Ecto neural progenitor cell (in vitro differentiated cells): Measurements from ENCODE around the gene LRP1.

ENCODE experiments used
- DNase-seq: peaks from one replicate; pipeline ENCODE4 v3.0.0-alpha.2; 2018; ENCODE audit warnings: low spot score

The LRP1 gene

DNA sequence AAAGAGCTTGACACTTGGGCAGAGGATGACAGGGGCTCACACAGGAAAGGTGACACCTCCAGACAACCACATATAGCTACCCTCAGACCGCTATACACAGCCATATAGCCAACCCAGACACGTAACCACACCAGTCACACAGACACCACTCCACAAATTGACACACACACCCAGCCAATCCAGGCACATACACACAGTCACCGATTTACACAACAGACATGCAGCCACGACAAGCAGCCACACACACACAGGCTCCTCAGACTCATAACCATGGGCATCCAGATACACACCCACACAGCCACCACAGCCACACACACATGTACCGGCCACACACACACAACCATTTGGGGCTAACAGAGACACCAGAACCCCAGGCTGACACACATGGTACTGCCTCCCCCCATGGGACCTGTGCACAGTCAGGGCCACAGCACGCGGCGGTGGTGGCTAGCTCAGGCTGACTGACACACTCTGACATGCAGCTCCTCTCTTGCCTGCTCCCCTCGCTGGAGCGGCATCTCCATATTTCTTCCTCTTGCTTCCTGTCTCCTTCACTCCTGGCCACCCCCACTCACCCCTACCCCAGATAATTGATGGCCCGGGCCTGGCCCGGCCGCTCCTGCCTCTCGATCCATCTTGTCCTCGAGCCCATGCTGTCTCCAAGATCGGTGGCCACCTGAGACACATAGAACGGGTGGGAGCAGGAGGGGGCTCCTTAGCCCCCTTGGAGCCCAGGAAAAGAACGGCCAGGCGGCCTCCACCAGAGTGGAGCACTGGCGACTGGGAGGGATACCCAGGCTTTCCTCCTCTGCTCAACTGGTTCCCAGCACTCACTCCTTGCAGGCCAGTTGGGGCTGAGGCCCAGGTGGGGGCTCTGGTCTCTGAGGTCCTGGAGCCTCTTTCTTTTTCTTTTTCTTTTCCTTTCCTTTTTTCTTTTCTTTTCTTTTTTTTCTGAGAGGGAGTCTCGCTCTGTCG is 95.2 kb downstream of the LRP1 start:
- DNase-seq = no peak

DNA sequence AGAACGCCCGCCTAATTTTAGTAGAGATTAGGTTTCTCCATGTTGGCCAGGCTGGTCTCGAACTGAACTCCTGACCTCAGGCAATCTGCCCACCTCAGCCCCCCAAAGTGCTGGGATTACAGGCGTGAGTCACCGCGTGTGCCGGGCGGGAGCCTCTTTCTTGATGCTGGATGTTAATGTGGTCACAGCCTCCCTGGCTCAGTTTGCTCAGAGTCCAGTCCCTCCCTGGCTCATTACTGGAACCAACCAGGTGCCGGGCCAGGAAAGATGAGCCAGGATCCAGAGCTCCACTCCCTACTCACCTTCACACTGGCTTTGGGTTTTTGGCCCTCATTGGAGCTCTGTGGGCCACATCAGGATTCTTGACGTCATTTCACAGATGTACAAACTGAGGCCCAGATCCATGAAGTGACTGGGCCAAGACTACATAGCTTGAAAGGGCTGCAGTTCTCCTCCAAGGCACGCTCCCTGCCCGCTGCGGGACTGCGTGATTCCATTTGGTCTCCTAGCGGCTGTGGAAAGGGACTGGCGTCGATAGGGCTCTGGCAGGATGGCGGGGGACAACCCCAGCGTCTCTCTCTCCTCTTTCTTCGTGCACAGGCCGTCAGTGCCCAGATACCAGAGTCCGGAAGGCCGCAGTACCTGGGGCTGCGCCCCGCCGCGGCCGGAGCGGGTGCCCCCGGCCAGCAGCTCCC is 96.1 kb downstream of the LRP1 start:
- no peak for DNase-seq

DNA sequence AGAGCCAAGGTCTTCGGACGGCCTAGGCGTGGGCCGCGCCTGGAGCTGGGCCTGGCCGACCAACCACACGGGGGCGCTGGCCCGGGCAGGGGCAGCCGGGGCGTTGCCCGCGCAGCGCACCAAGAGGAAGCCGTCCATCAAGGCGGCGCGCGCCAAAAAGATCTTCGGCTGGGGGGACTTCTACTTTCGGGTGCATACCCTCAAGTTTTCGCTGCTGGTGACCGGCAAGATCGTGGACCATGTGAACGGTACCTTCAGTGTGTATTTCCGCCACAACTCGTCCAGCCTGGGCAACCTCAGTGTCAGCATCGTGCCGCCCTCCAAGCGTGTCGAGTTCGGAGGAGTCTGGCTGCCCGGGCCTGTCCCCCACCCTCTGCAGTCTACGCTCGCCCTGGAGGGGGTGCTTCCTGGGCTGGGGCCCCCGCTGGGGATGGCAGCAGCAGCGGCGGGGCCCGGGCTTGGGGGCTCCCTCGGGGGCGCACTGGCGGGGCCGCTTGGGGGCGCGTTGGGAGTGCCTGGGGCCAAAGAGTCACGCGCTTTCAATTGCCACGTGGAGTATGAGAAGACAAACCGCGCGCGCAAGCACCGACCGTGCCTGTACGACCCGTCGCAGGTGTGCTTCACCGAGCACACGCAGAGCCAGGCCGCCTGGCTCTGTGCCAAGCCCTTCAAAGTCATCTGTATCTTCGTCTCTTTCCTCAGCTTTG is 96.8 kb downstream of the LRP1 start:
- peak; percentile 90 for DNase-seq

DNA sequence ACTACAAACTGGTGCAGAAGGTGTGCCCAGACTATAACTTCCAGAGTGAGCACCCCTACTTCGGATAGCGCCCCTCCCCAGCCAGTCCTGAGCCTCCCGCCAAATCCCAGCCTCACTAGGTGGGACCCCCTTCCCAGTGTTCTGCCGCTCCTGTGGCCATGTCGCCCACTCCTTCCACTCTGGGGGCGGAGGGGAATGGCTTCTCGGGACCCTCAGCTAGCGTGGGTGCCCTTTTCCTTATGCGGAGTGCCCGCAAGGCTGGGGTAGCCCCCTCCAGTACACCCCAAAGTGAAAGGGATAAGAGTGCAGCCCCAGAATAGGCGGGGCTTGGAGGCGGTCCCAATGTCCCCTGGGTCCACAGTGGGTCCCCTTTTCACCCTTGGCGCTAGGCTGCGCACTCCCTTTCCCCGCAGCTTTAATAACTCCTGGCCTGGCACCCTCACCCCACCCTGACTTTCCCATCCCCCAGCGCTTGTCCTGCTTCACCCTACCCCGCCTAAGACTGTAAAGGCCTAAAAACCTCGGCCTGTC is 97.5 kb downstream of the LRP1 start:
- DNase-seq = no peak

DNA sequence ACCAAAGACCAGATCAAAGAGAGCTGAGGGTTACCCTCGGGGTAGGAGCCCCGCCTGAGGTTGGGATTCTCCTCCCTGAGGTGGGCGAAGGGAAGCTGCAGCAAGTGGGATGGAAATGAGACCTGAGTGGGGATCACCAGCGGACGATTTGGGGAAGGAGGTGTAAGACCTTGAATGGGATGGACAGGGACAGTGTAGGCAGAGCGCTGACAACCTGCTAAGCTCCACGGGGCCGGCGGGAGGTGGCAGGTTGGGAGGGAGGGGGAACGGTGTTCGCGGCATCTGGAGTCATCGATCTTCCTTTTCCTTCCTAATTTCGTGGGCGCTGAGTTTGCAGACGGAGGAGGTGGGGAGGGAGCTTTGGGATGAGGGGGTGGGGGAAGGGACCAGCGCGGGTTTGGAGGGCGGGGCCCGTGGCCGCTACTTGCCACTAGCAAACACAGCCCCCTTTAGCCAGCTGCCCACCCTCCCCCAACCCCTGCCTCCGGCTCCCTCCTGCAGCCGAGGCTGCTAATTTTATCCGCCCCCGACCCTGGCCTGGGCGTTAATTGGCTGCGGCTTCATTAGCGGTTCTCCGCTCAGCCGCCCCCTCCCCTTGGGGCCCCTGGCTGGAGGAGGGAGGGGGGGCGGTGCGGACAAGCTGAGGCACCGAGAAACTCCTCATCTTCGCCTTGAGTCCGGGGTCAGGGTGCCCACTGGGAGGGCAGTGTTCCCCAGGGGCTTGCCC is 98.5 kb downstream of the LRP1 start:
- DNase-seq = peak; percentile 68

DNA sequence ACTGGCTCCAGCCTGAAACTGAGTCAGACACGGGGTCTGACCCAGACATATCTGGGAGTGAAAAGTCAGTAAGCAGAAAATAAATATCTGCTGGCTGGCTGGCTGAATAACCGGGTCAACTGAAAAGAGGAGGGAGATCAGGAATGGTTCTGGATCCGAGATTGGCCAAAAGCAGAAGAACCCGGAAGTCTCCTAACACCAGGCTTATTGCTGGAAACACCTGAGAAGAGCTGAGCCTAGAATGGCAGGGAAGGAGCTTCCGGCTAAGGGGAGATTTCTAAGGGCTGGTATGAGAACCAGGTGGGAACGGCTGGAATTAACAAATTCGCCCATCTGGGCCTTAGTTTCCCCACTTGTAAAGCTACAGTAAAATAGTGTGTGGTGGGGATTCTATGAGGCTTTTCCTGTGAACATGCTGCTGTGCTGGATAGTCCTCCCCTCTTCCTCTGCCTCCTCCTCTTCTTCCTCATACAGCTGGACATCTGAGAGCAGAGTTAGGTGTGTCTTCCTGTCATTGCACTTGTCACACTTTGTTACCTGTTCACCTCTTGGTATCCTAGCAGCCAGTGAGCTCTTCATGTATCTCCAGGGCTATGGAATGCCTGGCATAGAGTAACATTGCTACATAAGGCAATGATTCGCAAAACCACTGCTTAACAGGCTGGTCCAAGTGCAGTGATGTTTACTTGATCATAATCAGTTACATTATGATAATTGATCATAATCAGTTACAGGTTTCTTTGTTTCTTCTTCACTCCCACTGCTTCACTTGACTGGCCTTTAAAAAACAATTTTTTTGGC is 99.2 kb downstream of the LRP1 start:
- DNase-seq = no peak

DNA sequence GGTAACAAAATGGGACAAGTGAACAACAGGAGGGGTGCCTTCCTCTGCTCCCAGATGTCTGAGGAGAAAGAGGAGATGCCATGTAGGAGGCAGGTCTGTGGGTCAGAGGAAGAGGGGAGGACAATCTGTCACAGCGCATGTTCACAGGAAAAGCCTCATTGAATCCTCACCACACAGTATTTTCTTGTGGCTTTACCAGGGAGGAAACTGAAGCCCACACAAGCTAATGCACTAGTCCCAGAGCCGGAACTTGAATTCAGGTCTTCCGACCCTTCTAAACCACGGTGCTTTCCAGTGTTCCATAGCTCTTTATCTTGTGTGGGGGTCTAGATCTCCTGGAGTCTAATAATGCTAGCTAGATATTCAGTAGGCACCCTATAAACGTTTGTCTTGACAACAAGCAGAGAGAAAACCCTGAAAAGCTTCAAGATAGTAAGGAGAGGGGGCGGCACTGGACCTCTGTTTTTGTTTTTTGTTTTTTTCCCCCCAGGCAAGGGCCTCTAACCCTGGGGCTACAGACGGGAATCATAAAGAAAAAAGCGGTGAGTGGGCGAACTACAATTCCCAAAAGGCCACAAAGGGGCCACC is 100.9 kb downstream of the LRP1 start:
- DNase-seq = no peak

DNA sequence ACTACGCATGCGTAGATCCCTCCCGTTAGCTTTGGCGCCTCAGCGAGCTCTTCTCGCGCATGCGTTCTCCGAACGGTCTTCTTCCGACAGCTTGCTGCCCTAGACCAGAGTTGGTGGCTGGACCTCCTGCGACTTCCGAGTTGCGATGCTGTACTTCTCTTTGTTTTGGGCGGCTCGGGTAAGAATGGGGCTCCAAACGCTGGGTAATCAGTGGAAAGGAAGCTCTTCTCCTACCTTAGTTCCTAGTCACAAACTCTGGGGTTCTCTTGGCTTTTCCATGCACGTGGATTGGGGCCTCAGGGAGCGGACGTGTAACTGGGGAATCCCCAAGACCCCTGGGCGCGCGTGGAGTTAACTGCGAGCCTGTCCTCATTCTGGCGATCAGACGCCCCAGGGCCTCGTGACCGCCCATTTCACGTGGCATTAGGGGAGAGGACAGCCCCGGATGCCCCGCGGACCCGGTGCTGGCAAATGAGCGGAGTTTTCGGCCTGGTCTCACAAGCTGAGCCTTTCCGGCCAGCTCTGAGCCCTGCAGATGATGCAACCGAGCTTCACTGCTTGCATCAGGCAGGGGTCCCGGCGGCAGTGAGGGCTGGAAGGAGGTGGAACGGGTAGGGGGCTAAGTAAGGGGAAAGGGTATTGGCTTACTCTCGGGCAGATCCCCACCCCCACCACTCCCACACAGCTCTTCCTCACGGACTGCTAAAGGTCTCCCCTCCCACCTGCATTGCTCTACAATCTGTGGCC is 101.5 kb downstream of the LRP1 start, which contains the start of gene SHMT2:
TSS of gene SHMT2 (plus strand) at position 78 of the 747 bp plus-strand sequence. CDS start at position 146, 68 bp downstream.
- peak; percentile 99 for DNase-seq

DNA sequence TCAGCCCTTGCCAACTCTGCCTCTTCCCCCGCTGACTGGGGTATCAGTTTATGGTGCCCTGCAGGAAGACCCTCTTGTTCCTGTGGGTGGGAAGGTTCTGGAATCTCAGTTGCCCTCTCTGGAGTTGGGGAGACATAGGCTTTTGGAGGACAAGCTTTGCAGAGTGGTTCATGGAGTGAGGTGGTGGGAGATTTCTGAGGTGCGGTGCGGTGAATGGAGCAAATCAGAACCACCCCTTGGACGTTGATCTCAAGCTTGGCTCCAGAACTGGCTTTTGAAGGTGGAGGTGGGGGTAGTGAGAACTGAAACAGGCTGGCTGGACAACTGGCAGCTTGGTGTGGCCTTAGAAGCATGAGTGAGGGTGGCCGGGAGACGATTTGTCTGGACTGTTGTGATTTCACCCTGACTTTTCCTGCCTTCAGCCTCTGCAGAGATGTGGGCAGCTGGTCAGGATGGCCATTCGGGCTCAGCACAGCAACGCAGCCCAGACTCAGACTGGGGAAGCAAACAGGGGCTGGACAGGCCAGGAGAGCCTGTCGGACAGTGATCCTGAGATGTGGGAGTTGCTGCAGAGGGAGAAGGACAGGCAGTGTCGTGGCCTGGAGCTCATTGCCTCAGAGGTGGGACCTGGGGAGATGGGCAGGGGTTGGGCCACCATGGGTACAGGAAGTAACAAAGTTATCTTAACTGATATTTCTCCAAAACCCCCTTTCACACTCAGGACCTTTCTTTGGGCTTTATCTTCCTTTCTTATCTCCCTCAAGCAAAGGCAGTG is 102.3 kb downstream of the LRP1 start:
- DNase-seq = no peak

DNA sequence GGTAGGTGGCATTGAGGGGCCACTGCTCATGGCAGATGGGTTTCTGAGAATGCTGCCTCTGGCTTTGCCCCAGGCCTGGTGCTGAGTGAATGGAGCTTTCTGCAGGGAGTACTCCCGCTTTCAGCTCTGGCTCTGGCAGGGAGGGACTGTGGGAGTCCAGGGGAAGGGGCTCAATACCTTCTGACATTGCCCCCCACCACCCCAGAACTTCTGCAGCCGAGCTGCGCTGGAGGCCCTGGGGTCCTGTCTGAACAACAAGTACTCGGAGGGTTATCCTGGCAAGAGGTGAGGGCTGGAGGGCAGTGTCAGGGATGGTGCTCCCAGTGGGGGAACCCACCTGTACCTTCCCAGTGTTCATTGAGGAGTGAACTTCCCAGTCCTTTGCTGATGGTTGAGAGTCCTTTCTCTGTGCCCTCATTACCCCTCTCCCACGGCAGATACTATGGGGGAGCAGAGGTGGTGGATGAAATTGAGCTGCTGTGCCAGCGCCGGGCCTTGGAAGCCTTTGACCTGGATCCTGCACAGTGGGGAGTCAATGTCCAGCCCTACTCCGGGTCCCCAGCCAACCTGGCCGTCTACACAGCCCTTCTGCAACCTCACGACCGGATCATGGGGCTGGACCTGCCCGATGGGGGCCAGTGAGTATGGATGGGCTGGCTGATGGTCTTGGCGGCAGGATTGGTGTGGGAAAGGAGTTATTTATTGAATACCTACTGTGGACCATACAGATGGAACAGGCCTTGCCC is 103.2 kb downstream of the LRP1 start:
- no peak for DNase-seq

DNA sequence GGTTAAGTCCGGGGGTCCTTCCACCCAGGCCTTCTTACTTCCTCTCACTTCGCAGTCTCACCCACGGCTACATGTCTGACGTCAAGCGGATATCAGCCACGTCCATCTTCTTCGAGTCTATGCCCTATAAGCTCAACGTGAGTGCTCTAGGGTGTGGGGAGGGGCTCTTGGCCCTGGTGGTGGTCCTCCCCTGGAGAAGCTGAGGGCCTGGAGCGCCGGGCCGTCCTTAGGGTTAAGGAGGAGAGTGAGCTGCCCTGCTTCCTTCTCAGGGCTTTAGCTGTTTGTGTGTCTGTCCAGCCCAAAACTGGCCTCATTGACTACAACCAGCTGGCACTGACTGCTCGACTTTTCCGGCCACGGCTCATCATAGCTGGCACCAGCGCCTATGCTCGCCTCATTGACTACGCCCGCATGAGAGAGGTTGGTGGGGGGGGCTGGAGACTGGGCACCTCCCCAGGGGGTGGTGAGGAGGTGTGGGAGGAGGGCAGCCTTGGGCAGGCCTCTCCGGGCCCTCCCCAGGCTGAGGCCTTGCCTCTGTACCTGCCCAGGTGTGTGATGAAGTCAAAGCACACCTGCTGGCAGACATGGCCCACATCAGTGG is 104.0 kb downstream of the LRP1 start:
- no peak for DNase-seq

DNA sequence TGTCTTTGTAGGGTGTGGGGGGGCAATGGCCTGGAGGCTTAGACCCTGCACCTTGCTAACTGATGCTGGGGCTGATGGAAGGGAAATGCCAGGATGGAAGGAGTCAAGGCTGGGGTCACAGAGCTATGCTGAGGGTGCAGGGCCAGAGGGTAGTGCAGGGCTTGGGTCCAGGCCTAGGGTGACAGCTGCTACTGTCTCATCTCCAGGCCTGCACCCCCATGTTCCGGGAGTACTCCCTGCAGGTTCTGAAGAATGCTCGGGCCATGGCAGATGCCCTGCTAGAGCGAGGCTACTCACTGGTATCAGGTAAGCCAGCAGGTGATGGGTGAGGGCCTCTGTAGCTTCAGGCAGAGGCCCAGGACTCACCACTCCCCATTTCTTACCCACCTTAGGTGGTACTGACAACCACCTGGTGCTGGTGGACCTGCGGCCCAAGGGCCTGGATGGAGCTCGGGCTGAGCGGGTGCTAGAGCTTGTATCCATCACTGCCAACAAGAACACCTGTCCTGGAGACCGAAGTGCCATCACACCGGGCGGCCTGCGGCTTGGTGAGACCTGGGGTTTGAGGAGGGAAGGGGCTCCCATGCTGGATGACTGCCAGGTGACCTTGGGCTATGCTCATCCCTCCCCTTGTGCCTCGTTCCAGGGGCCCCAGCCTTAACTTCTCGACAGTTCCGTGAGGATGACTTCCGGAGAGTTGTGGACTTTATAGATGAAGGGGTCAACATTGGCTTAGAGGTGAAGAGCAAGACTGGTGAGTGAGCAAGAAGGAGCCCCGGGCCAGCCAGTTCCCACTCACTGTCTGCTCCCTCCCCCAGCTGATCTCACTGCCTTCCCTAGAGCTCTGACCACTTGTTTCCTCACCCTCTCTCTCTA is 105.3 kb downstream of the LRP1 start:
- peak; percentile 47 for DNase-seq

DNA sequence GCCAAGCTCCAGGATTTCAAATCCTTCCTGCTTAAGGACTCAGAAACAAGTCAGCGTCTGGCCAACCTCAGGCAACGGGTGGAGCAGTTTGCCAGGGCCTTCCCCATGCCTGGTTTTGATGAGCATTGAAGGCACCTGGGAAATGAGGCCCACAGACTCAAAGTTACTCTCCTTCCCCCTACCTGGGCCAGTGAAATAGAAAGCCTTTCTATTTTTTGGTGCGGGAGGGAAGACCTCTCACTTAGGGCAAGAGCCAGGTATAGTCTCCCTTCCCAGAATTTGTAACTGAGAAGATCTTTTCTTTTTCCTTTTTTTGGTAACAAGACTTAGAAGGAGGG is 105.9 kb downstream of the LRP1 start:
- DNase-seq = no peak

DNA sequence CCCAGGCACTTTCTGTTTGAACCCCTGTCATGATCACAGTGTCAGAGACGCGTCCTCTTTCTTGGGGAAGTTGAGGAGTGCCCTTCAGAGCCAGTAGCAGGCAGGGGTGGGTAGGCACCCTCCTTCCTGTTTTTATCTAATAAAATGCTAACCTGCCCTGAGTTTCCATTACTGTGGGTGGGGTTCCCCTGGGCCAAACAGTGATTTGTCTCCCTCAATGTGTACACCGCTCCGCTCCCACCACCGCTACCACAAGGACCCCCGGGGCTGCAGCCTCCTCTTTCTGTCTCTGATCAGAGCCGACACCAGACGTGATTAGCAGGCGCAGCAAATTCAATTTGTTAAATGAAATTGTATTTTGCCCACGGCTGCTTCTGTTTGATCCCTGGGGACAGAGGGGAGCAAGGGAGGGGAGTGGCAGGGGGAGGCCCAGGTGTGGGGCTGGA is 106.3 kb downstream of the LRP1 start:
- DNase-seq = no peak

DNA sequence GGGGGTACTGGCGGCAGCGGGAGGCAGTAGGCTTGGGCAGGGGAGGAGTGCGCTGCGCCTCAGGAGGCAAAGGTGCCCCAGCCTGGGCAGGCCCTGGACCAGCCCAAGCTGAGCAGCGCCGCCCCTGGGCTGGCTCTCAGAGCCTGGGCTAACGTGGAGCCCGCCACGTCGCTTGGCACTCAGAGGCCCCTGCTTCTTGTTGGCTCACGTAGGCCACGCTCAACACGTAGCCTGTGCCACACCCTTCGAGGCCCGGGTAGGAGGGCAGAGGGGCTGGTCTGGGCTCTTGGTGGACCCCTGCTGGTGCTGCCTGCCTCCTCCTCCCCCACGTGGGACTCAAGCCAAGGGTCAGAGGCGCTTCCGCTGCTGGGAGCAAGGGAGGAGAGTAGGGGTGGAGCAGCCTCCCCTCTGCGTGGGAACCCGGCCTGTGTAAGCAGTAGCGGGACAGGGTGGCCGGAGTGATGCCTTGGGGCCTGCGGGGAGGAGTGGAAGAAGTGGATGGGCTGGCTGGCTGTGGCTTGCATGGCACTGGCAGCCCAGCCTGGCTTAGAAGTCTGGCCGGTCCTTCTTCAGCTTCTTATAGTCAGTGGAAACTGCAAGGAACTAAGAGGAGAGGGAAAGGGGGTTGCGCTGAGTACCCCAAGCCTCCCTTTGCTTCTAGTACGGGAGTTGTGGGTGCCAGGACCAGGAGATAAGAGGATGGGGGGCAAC is 106.9 kb downstream of the LRP1 start:
- DNase-seq = peak; percentile 76

DNA sequence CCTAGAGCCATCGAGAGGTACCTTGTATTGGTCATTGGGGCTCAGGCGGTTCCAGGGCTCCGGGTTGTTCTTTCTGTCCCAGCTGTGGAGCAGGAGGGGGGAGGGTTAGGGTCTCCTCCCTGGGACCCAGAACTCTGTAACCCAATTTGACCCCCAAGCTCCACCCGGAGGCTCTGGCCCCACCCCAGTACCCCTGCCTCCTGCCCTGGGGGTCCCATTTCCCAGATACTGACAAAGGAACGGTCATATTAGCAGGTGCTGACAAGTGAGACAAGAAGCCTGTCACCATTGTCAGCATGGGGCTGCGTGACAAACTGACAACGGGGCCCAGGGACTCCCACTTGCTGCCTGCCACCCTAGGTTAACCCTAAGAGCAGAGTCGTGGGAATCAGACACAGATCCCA is 107.4 kb downstream of the LRP1 start:
- no peak for DNase-seq
